HUDEP-2 (cell line): ENCODE results near the gene ASB13.
"Not testable (repeated sequence)": the region's sequence is repeated elsewhere in the genome, so short reads cannot be mapped to it uniquely, and the experiment has no call there.

Source experiments
- DNase-seq, 76 experiments: peaks; one replicate each; lab custom pipeline; 2025; ENCODE audit not compliant: unreplicated experiment in 76 of 76; lab: John Stamatoyannopoulos, UW

The ASB13 gene

GRCh38 chr10:5593347-5593746 lies 73.0 kb downstream of the ASB13 start:
- not testable (repeated sequence) for DNase-seq

- DNase-seq: no peak
These were observed 74.3 kb downstream of the ASB13 start for GRCh38 chr10:5592070-5592469.

GRCh38 chr10:5591336-5591824 lies 75.0 kb downstream of the ASB13 start:
- no peak for DNase-seq

GRCh38 chr10:5590816-5591215 lies 75.6 kb downstream of the ASB13 start:
- no peak for DNase-seq

GRCh38 chr10:5589661-5590511 lies 76.5 kb downstream of the ASB13 start:
- DNase-seq: peak in 6 of 76 experiments; percentile 1 to 22 (median 12)

- DNase-seq: no peak
These were observed 77.3 kb downstream of the ASB13 start for GRCh38 chr10:5589011-5589660.
